GM12872 (cell line): ENCODE measurements around the gene PFKFB1.

Experiments used
- CTCF ChIP-seq: IDR thresholded peaks from 3 replicates; pipeline ENCODE4 v1.5.1; 2011; ENCODE audit warnings: low read depth, mild to moderate bottlenecking, low read length, moderate library complexity; ENCODE audit not compliant: insufficient read depth

The PFKFB1 gene

GRCh38 chrX:54934058-54934457 is 59.9 kb downstream of the PFKFB1 start:
- no peak for TF ChIP-seq CTCF

GRCh38 chrX:54933150-54933826 is 60.7 kb downstream of the PFKFB1 start:
- TF ChIP-seq CTCF, result no peak

- no peak for TF ChIP-seq CTCF
These were observed 62.9 kb downstream of the PFKFB1 start for GRCh38 chrX:54931107-54931506.

- no peak for TF ChIP-seq CTCF
These were observed 63.5 kb downstream of the PFKFB1 start for GRCh38 chrX:54930291-54931049.

- TF ChIP-seq CTCF, result no peak
These were observed 65.1 kb downstream of the PFKFB1 start for GRCh38 chrX:54928876-54929275.

GRCh38 chrX:54926978-54927377 is 67.0 kb downstream of the PFKFB1 start:
- no peak for TF ChIP-seq CTCF

- TF ChIP-seq CTCF, result no peak
These were observed 70.6 kb downstream of the PFKFB1 start for GRCh38 chrX:54923376-54923775.
